Activated CD4-positive, alpha-beta T cell treated with anti-CD3 and anti-CD28 coated beads, Interleukin-2, amount 50 U/mL, for 1 hour (primary cell): ENCODE results near the gene RCAN2.

ENCODE experiments used
- DNase-seq: peaks from one replicate; pipeline ENCODE4 v3.0.0-alpha.2; 2020

The RCAN2 gene

GRCh38 chr6:46204880-46205650 lies 286.2 kb downstream of the RCAN2 start:
- no peak for DNase-seq

DNA sequence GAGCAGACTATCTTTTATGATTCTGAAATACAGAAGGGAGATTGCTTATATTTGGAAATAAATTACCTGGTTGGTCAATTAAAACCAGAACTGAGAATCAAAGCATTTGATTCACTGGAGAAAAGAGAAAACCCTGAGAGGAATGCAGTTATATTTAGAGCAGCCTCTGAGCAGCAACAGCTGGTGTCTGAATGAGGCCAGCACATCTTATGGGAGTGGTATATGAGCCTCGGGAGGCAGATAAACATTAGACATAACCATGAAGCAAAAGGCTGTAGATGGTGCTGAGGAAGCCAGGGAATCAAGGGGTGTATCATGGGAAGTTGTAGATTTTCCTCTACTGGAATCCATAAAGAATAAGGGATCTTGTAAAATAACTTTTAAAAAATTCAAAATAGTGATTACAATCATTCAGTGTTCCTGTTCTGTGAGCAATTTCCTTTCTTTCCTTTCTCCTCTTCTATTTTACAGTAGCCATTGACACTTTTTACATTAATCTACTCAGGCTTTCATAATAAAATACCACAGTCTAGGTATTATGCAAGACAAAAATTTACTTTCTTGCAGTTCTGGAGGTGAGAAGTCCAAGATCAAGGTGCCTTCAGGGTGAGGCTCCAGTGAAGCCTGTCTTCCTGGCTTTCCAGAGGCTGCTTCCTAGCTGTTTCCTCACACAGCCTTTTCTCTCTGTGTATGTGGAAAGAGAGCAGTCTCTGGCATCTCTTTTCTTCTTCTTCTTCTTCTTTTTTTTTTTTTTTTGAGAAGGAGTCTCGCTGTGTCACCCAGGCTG lies 287.7 kb downstream of the RCAN2 start:
- DNase-seq: no peak

- DNase-seq: no peak
These were observed 289.5 kb downstream of the RCAN2 start for GRCh38 chr6:46201702-46202101.

- DNase-seq: no peak
These were observed 291.9 kb downstream of the RCAN2 start for GRCh38 chr6:46199387-46199786.

- DNase-seq: no peak
These were observed 299.3 kb downstream of the RCAN2 start for GRCh38 chr6:46191961-46192360.

DNA sequence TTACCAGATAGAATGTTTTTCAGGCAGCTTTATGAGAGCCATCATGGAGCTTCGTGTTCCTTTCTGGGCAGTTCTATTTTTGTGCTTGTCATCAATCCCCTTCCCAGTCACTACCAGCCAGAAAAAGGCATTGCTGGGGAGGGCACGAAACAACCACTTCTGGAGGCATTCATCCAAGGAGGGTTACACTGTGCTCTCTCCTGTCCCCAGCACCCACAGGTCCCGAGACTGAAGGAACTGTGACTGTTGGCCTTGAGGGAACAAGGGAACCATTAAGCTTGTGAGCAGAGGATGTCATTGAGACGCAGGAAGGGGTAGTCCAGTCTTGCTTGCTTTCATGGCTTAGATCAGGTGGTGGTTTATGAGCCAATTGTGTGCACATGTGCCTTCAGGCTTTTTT lies 300.4 kb downstream of the RCAN2 start:
- no peak for DNase-seq

DNA sequence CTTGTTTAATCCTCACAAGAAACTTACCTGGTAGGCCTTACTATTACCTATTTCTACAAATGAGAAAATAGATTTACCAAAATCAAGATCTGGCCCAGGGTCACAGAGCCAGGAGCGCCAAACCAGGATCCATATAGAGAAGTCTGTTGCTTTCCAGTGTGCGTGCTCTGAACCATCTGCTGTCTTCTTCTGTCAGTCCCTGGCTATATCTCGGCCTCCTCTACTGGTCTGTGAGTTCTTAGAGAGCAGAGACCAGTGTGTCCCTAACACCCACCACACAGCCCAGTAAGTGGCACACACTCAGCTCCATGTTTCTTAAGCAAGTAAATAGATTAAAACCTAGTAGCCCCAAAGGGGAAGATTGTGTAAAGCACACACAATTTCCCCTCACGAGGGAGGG lies 301.5 kb downstream of the RCAN2 start:
- no peak for DNase-seq

DNA sequence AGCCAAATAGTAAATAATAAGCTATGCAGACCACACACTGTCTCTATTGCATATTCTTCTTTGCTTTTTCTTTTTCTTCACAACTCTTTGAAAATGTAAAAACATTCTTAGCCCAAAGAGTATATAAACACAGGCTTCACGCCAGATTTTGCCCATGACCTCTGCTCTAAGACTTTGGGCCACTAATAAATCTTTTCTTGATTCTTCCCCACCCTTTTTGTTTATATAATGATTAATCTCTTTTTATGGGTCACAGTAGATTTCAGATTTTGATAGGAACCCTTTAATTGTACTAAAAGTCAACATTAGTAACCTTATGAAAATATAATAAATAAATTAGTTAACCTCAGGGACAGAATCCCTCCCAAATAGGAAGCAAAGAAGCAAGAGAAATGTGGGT lies 304.7 kb downstream of the RCAN2 start:
- no peak for DNase-seq

DNA sequence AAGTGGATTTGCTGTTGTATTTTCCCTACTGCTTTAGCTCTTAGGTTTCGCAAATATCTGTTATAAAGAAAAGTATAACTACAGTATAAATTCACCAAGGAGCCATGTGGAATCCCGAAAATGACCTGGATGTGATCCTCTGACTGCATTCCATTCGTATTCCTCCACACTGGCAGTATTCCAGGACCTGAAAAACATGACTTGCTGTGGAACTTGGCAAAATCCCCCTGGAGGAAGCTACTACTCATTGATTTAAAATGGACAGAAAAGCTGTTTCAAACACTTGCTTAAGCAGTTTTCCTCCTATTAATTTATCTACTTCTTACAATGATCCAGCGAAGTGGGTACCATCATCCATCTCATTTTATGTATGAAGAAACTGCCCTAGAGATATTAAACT lies 307.1 kb downstream of the RCAN2 start:
- DNase-seq: no peak

GRCh38 chr6:46175976-46176375 lies 315.3 kb downstream of the RCAN2 start:
- DNase-seq: no peak

DNA sequence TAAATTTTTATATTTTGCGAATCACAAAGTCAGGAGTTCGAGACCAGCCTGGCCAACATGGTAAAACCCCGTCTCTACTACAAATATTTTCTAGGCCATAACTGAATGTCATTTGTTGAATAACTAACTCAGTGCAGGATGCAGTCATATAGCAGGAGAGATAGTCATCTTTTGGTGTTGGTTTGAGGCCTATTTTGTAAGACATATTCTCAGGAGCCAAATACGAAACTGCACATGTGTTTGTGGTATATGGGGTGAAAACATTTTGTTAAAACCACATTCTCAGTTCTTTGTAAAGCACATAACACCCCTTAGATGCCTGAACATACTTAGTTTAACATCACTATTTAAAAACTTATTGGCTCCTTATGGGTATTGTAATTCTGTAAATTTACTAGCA lies 315.8 kb downstream of the RCAN2 start:
- DNase-seq: no peak

GRCh38 chr6:46174904-46175303 lies 316.3 kb downstream of the RCAN2 start:
- DNase-seq: no peak

DNA sequence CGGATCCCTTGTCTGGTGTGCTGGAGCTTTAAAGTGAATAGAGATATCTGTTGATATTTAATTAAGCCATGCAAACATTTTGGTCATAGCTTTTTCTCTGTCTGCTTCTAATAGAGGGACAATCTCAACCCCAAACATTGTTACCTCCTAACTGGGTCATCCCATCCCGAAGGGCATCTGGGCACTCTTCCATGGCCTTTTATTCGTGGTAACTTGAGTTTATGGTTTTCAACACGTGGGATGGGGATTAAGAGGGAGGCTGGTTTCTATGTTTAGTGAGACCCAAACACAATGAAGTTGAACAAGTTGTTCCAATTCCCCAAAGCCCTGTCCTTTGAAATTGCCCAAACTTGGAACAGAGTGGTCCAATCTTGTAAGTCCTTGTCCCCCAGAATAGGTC lies 319.1 kb downstream of the RCAN2 start:
- DNase-seq: no peak
